Activated CD8-positive, alpha-beta memory T cell treated with anti-CD3 and anti-CD28 coated beads for 1 hour (primary cell): ENCODE data around the gene NAIF1.
"Not testable (repeated sequence)": the region's sequence is repeated elsewhere in the genome, so short reads cannot be mapped to it uniquely, and the experiment has no call there.

Experiments
- DNase-seq, 2 donors: peaks; one replicate each; pipeline ENCODE4 v3.0.0-alpha.2; 2020; ENCODE audit warnings: low read depth in 1 of 2; ENCODE audit errors: extremely low read depth in 1 of 2

NAIF1 gene

DNA sequence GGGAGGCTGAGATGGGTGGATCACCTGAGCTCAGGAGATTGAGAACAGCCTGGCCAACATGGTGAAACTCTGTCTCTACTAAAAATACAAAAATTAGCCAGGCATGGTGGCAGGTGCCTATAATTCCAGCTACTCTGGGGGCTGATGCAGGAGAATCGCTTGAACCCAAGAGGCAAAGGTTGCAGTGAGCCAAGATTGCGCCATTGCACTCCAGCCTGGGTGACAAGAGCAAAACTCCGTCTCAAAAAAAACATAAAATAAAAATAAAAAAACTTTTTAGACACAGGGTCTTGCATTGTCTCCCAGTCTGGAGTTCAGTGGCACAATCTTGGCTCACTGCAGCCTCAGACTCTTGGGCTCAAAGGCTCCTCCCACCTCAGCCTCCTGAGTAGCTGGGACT lies 30.6 kb downstream of the NAIF1 start:
- not testable (repeated sequence) for DNase-seq

DNA sequence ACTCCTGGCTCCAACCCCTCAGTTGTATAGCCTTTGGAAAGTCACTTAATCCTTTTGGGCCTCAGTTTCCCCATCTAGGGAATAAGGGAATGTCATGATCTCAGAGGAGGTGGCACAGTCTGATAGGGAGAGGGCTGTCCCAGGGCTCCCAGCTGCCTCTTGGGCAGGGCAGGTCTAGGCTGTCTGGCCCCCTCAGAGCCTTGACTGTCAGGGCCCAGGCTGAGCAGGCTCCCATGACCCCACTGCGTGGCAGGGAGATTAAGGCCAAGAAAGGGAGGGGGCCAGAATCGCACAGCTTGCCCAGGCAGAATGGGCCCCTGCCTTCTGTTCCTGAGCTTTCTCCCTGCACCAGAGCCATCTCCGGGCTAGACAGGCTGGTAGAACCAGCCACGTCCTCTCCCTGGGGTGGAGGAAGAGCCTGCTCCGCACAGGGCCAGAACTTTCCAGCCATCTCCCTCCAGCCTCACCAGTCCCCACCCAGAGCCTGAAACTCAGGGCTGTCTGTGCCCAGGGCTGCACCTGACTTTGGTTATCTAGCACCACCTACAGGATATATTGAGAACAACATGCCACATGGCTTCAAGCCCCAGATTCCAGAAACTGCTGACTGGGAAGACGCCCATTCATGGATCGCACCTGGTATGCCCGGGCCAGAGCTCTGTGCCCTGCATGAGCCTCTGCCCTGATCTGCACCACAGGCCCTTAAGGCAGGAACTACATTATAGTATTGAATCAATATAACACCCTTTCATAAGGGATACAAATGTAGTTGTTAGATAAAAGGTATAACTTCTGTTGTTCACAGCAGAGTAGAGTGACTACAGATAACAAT lies 32.1 kb downstream of the NAIF1 start:
- no peak for DNase-seq

DNA sequence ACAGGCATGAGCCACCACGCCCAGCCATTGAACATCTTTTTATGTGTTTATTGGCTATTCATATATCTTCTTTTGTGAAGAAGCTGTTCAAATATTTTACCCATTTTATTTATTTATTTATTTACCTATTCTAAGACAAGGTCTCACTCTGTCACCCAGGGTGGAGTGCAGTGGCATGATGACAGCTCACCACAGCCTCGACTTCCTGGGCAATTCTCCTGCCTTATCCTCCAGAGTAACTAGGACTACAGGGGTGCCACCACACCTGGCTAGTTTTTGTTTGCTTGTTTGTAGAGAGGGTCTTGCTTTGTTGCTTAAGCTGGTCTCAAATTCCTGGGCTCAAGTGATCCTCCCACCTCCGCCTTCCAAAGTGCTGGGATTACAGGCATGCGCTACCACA lies 33.5 kb downstream of the NAIF1 start:
- no peak for DNase-seq

DNA sequence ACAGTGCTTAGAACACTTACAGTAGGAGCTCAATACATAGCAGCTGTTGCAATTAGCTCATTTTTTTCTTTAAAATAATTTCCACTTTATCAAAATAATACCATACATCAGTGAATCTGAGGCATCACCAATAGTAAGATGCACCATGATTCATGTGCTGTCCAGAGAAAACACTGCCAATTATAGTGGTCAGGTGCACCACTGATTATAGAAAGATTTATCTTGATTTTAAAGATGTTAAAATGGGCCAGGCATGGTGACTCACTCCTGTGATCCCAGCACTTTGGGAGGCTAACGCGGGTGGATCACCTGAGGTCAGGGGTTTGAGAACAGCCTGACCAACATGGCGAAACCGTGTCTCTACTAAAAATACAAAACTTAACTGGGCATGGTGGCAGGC lies 39.4 kb downstream of the NAIF1 start:
- DNase-seq, result no peak

DNA sequence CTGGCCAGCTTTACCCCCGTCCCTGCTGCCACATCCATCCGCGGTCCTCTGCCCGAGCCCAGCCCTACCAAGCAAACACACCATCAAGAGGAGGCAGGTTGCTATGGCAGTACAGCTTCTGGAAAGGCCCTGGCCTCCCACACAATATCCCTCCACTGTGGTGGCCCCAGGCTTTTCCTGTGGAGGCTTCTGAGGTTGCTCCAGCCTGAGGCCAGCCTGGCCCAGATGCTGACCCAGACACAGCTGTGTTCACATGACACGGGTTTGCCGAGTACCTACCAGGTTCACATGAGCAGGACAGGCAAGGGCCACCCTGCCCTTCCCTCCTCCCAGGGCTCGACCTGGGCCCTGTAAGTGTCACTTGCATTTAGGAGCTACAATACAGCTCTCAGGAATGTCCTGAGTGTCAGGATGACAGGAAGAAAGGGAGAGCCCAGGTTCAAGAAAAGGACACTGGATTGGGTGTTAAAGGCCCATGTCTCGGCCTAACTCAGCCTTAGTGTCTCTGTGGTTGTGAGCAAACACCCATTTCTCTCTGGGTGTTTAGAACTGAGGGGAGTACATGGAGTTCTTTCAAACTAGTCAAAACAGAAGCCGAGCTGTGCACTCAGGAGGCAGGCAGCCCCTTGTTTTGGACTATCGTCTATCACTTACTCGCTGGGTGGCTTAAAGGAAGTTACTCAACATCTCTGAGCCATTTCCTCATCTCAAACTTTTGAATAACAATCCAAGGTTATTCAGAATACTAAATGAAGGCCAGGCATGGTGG lies 40.2 kb downstream of the NAIF1 start:
- DNase-seq, result no peak

DNA sequence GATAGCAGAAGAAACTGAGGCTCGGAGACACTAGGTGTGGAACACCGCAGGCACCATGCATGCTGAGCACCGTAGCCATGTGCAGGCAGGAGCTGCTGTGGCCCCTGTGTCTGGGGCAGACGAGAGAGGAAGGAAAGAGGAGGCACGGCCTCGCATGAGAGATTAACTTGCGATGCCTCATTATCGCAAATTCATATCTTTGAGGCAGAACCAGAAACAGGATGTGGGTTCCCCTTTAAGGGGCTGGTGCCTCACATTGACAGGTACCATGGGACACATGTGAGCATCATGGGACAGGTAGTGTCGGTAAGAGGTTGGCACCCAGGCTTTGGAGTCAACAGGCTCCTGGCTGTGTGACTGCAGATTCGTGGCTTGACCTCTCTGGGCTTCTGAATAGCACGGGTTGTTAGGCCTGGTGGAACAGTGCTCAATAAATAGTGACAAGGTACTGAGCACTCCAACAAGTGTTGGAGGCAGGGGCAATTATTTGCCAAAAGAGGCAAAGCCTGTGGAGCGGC lies 40.8 kb downstream of the NAIF1 start:
- DNase-seq, result peak; percentile 48 to 53

DNA sequence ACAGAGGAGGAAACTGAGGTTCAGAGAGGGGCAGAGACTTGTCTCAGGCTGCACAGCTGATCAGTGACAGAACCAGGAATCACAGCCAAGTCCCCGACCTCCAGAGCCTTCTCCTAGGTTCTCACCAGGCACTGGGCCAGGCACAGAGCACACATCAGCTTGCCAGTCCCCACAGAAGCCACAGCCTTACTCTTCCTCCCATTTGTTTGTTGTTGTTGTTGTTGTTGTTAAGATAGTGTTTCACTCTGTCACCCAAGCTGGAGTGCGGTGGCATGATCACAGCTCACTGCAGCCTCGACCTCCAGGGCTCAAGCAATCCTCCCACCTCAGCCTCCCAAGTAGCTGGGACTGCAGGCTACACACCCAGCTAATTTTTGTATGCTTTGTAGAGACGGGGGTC lies 41.4 kb downstream of the NAIF1 start:
- no peak for DNase-seq

DNA sequence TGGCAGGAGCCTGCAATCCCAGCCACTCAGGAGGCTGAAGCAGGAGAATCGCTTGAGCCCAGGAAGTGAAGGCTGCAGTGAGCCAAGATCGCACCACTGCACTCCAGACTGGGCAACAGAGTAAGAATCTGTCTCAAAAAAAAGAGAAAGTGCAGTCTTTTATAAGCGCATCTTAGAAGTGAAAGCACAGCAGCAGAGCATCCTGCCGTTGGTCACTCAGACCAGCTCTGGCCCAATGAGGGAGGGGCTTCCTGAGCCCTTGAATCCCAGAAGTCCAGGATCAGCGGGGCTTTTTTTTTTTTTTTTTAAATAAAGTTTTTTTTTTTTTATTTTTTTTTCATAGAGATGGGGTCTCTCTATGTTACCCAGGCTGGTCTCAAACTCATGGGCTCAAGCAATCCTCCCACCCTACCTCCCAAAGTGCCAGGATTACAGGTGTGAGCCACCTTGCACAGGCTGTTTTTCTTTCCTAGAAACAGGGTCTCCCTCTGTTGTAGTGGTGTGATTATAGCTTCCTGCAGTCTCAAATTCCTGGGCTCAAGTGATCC lies 42.3 kb downstream of the NAIF1 start:
- DNase-seq, result no peak

DNA sequence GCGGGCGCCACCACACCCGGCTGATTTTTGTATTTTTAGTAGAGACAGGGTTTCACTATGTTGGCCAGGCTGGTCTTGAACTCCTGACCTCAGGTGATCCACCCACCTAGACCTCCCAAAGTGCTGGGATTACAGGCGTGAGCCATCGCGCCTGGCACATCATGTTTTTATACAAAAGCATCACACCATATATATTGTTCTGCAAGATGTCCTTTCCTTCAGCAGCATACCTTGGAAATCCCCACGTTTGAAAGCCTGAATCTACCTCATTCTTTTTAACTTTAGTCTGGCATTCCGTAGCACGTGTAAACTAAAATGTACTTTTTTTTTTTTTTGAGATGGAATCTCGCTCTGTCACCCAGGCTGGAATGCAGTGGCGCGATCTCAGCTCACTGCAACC lies 43.4 kb downstream of the NAIF1 start:
- DNase-seq, result not testable (repeated sequence)

DNA sequence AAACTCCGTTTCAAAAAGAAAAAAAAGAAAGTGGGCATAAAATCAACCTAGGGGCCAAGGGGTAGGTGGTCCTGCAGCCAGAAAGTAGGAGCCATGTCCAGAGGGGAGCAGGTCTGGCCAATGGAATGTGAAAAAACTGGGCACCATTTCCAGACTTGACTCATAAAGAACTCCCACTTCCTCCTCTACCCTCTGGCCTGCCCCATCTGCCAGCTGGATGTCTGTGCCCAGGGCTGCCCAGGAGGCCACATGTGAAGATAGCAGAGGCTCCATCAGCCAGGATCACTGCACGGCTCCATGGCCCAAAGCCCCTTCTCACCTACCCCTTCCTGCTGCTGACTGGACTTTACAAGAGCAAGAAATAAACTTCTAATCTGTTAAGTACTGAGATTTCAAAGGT lies 44.2 kb downstream of the NAIF1 start:
- no peak for DNase-seq

DNA sequence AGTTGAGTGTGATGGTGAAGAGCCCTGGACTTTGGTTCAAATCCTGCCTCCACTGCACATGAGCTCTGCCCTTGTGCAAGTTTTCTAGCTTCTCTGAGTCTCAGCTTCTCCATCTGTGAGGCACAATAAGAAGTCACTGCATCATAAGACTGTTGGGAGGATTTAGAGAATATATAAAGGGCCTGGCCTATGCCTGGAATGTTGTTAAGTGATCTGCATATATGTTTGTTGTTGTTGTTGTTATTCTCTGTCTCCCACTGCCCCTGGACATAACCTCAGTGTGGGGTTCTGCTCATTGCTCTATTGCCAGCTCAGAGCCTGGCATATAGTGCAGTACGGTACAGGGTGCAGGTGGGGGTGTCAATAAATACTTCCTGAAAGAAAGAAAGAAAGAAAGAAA lies 46.0 kb downstream of the NAIF1 start:
- no peak for DNase-seq

DNA sequence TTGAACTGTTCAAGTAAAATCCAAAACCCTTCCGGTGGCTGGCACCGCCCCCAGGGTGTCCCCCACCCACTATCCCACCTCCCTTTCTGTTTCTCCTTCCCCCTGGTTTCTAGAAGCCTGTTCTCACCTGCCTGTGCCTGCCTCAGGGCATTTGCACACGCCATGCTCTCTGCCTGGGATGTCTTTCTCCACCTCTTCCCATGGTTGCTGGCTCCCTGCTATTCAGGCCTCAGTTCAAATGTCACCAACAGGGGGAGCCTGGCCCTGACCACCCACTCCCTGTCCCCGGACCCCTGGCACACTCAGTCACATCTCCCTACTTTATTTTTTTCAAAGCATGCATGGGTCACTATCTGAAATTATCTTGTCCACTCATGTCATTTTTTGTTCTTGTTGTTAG lies 46.4 kb downstream of the NAIF1 start:
- DNase-seq, result no peak

DNA sequence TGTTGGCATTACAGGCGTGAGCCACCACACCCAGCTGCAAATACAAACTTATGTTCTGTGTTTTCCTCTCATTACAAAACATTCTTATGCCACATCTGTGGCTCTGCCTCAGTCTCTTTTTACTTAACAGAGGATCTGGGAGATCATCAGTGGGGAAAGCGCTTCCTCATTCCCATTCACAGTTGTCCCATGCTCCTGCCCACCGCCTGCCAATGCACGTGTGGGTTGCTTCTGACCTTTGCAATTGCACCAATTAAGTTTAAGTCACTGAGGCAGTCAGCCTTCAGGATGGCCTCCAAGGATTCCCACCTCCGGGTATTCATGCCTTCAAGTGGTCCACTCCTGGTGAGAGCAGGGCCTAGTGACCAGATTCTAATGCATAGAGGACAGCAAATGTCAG lies 51.4 kb downstream of the NAIF1 start:
- DNase-seq, result no peak
